GDM1 (cell line): Measurements from ENCODE around the gene DRAXIN.

ENCODE experiments used
- DNase-seq: peaks from one replicate; lab custom pipeline; 2025; lab: John Stamatoyannopoulos, UW

The DRAXIN gene

GRCh38 chr1:11691302-11691914, at the start of gene DRAXIN:
Gene DRAXIN (plus strand): TSS chr1:11691710. CDS start chr1:11706259, 14,549 bp downstream.
- DNase-seq, result no peak

- DNase-seq, result no peak
Observed at GRCh38 chr1:11641776-11642305, 49.7 kb upstream of the DRAXIN start.

GRCh38 chr1:11642418-11643017, 49.0 kb upstream of the DRAXIN start:
- DNase-seq, result peak; percentile 23

- DNase-seq, result no peak
Observed at GRCh38 chr1:11643782-11644181, 47.7 kb upstream of the DRAXIN start.

GRCh38 chr1:11645270-11645669, 46.2 kb upstream of the DRAXIN start:
- DNase-seq, result no peak

GRCh38 chr1:11645670-11646265, 45.7 kb upstream of the DRAXIN start:
- DNase-seq, result peak; percentile 56

GRCh38 chr1:11646317-11646716, 45.2 kb upstream of the DRAXIN start:
- no peak for DNase-seq

- no peak for DNase-seq
Observed at GRCh38 chr1:11647333-11647732, 44.2 kb upstream of the DRAXIN start.

- no peak for DNase-seq
Observed at GRCh38 chr1:11648039-11648438, 43.5 kb upstream of the DRAXIN start.

- DNase-seq, result no peak
Observed at GRCh38 chr1:11648732-11649158, 42.8 kb upstream of the DRAXIN start.

GRCh38 chr1:11649237-11649623, 42.3 kb upstream of the DRAXIN start:
- DNase-seq, result no peak

GRCh38 chr1:11649624-11650330, 41.7 kb upstream of the DRAXIN start:
- no peak for DNase-seq

GRCh38 chr1:11650331-11650991, 41.0 kb upstream of the DRAXIN start:
- DNase-seq, result peak; percentile 46

GRCh38 chr1:11651017-11651416, 40.5 kb upstream of the DRAXIN start:
- no peak for DNase-seq

GRCh38 chr1:11652203-11652780, 39.2 kb upstream of the DRAXIN start:
- no peak for DNase-seq

- no peak for DNase-seq
Observed at GRCh38 chr1:11653101-11653860, 38.2 kb upstream of the DRAXIN start.

- no peak for DNase-seq
Observed at GRCh38 chr1:11653861-11654136, 37.7 kb upstream of the DRAXIN start.

- no peak for DNase-seq
Observed at GRCh38 chr1:11654137-11654938, 37.2 kb upstream of the DRAXIN start, which contains the start of the genes FBXO2 and FBXO44. Gene FBXO2 (minus strand): TSS chr1:11654429. CDS start chr1:11654340, 89 bp downstream. Gene FBXO44 (plus strand): TSS chr1:11654877. CDS start chr1:11655836, 959 bp downstream.

- DNase-seq, result no peak
Observed at GRCh38 chr1:11654939-11655808, 36.3 kb upstream of the DRAXIN start.
